WTC11 (cell line): Measurements from ENCODE around the gene OCA2. TPM values are rescaled to one million over a fixed set of nuclear protein-coding genes. Genes with fewer than 3 reads are reported as not detected.

Source experiments
- ATAC-seq: fragments of 200-7000 bp; cut with Tn5 transposase; 2 replicates; pipeline ENCODE4 v1.10.0; 2021; ENCODE audit warnings: mild to moderate bottlenecking, moderate library complexity
- CTCF ChIA-PET: fragments of 300-600 bp; sonication (Branson Sonifier 250); formaldehyde crosslinking; loops from one replicate; lab custom pipeline; 2021; ENCODE audit warnings: antibody characterized with exemption; lab: Charles Lee
- POLR2A ChIA-PET: fragments of 350-600 bp; sonication (Branson Sonifier 250); formaldehyde crosslinking; loops from one replicate; lab custom pipeline; 2021; ENCODE audit warnings: antibody characterized with exemption; lab: Charles Lee
- DNase-seq: peaks from one replicate; pipeline ENCODE4 v3.0.0; 2021; ENCODE audit warnings: low spot score
- H3K27ac Mint-ChIP-seq: 2 replicates; pipeline ENCODE4 v1.8.0; 2021; ENCODE audit warnings: mixed read lengths
- H3K27me3 Mint-ChIP-seq: 2 replicates; pipeline ENCODE4 v1.8.0; 2021; ENCODE audit warnings: low read depth, mild to moderate bottlenecking, moderate library complexity, mixed read lengths
- H3K36me3 Mint-ChIP-seq: 2 replicates; pipeline ENCODE4 v1.8.0; 2021; ENCODE audit warnings: mixed read lengths
- H3K4me1 Mint-ChIP-seq: 2 replicates; pipeline ENCODE4 v1.8.0; 2022; ENCODE audit warnings: mixed read lengths
- H3K4me3 Mint-ChIP-seq: 2 replicates; pipeline ENCODE4 v1.8.0; 2021; ENCODE audit warnings: mild to moderate bottlenecking, moderate library complexity, mixed read lengths
- H3K9me3 Mint-ChIP-seq: 2 replicates; pipeline ENCODE4 v1.8.0; 2021; ENCODE audit warnings: mixed read lengths
- ARID4B ChIP-seq: sonication (generic); formaldehyde crosslinking; IDR thresholded peaks from 2 replicates; pipeline ENCODE4 v1.8.0; 2023; ENCODE audit warnings: missing genetic modification reagents, mild to moderate bottlenecking, borderline replicate concordance
- CREM ChIP-seq: sonication (generic); formaldehyde crosslinking; IDR thresholded peaks from 2 replicates; pipeline ENCODE4 v1.8.1; 2022; ENCODE audit warnings: mild to moderate bottlenecking, missing genetic modification reagents, moderate library complexity
- E2F4 ChIP-seq: sonication (generic); formaldehyde crosslinking; IDR thresholded peaks from 2 replicates; pipeline ENCODE4 v1.8.1; 2022; ENCODE audit warnings: low read depth, mild to moderate bottlenecking, moderate library complexity, missing genetic modification reagents, borderline replicate concordance
- ELF4 ChIP-seq: sonication (generic); formaldehyde crosslinking; IDR thresholded peaks from 2 replicates; pipeline ENCODE4 v1.8.1; 2022; ENCODE audit warnings: low read depth, mild to moderate bottlenecking, moderate library complexity, missing genetic modification reagents
- EMX1 ChIP-seq: fragments of 250-450 bp; sonication (Bioruptor Pico); IDR thresholded peaks from 2 replicates; pipeline ENCODE4 v1.8.0; 2021; ENCODE audit warnings: mild to moderate bottlenecking
- FOXK1 ChIP-seq: sonication (generic); formaldehyde crosslinking; IDR thresholded peaks from 2 replicates; pipeline ENCODE4 v1.8.0; 2022; ENCODE audit warnings: mild to moderate bottlenecking, moderate library complexity, missing genetic modification reagents
- JUN ChIP-seq: sonication (generic); formaldehyde crosslinking; IDR thresholded peaks from 2 replicates; pipeline ENCODE4 v1.8.0; 2023; ENCODE audit warnings: mild to moderate bottlenecking, missing genetic modification reagents
- NFATC4 ChIP-seq: fragments of 250-450 bp; sonication (Bioruptor Pico); IDR thresholded peaks from 2 replicates; pipeline ENCODE4 v1.9.0; 2021; ENCODE audit warnings: mild to moderate bottlenecking
- NFE2L1 ChIP-seq: sonication (generic); formaldehyde crosslinking; IDR thresholded peaks from 2 replicates; pipeline ENCODE4 v1.8.1; 2023; ENCODE audit warnings: missing genetic modification reagents
- NR1H2 ChIP-seq: sonication (generic); formaldehyde crosslinking; IDR thresholded peaks from 2 replicates; pipeline ENCODE4 v1.9.0; 2021; ENCODE audit warnings: mild to moderate bottlenecking, moderate library complexity, missing genetic modification reagents
- NR3C1 ChIP-seq: sonication (generic); formaldehyde crosslinking; conservative IDR thresholded peaks from 2 replicates; pipeline ENCODE4 v1.8.1; 2023; ENCODE audit warnings: low read depth, mild to moderate bottlenecking, missing genetic modification reagents
- SMAD3 ChIP-seq: sonication (generic); formaldehyde crosslinking; IDR thresholded peaks from 2 replicates; pipeline ENCODE4 v1.8.0; 2022; ENCODE audit warnings: missing genetic modification reagents, mild to moderate bottlenecking, borderline replicate concordance
- SP1 ChIP-seq: sonication (generic); formaldehyde crosslinking; conservative IDR thresholded peaks from 2 replicates; pipeline ENCODE4 v1.8.1; 2022; ENCODE audit warnings: missing genetic modification reagents
- TP53 ChIP-seq: sonication (generic); formaldehyde crosslinking; IDR thresholded peaks from 2 replicates; pipeline ENCODE4 v1.8.1; 2023; ENCODE audit warnings: mild to moderate bottlenecking, missing genetic modification reagents
- ZBTB21 ChIP-seq: sonication (generic); formaldehyde crosslinking; IDR thresholded peaks from 2 replicates; pipeline ENCODE4 v1.8.1; 2023; ENCODE audit warnings: mild to moderate bottlenecking, missing genetic modification reagents, borderline replicate concordance
- ZBTB43 ChIP-seq: sonication (generic); formaldehyde crosslinking; IDR thresholded peaks from 2 replicates; pipeline ENCODE4 v1.8.1; 2023; ENCODE audit warnings: mild to moderate bottlenecking, missing genetic modification reagents
- ZNF232 ChIP-seq: sonication (generic); formaldehyde crosslinking; IDR thresholded peaks from 2 replicates; pipeline ENCODE4 v1.8.0; 2022; ENCODE audit warnings: mild to moderate bottlenecking, missing genetic modification reagents
- ZNF263 ChIP-seq: sonication (generic); formaldehyde crosslinking; IDR thresholded peaks from 2 replicates; pipeline ENCODE4 v1.8.1; 2022; ENCODE audit warnings: low read depth, mild to moderate bottlenecking, moderate library complexity, missing genetic modification reagents
- ZNF317 ChIP-seq: sonication (generic); formaldehyde crosslinking; IDR thresholded peaks from 2 replicates; pipeline ENCODE4 v1.8.1; 2023; ENCODE audit warnings: low read depth, mild to moderate bottlenecking, moderate library complexity, missing genetic modification reagents, borderline replicate concordance
- ZNF512 ChIP-seq: sonication (generic); formaldehyde crosslinking; IDR thresholded peaks from 2 replicates; pipeline ENCODE4 v1.8.1; 2022; ENCODE audit warnings: missing genetic modification reagents, borderline replicate concordance
- total RNA-seq: library from RNA; stranded (reverse); gene quantifications from 3 replicates; pipeline ENCODE4 v1.2.3, GENCODE V29; 2021
- TF ChIP-seq, protein P1 (sequence below): sonication (generic); formaldehyde crosslinking; IDR thresholded peaks from 2 replicates; pipeline ENCODE4 v1.8.1; 2023; ENCODE audit warnings: mild to moderate bottlenecking, moderate library complexity, missing genetic modification reagents
- TF ChIP-seq, protein P2 (sequence below): sonication (generic); formaldehyde crosslinking; conservative IDR thresholded peaks from 2 replicates; pipeline ENCODE4 v1.8.1; 2023; ENCODE audit warnings: mild to moderate bottlenecking, low read depth, missing genetic modification reagents, moderate library complexity

The OCA2 gene
- total RNA-seq, 1 experiment from 2014 or later, result 0.39 TPM

- CTCF ChIA-PET, result interaction anchor here (1.1 kb wide), 1 partner anchor 154 kb away, joined by 3 read pairs; no protein-coding TSS in a partner anchor
- H3K4me1 Mint-ChIP-seq, result peaks cover 6% of the 10 kb centered on the region
- TF ChIP-seq SP1 (CRISPR knock-in tag) (no peak), ZNF263 (CRISPR knock-in tag) (no peak), NFE2L1 (CRISPR knock-in tag) (no peak), ELF4 (CRISPR knock-in tag) (no peak), CREM (CRISPR knock-in tag) (no peak)
- TF ChIP-seq, protein P1, sequence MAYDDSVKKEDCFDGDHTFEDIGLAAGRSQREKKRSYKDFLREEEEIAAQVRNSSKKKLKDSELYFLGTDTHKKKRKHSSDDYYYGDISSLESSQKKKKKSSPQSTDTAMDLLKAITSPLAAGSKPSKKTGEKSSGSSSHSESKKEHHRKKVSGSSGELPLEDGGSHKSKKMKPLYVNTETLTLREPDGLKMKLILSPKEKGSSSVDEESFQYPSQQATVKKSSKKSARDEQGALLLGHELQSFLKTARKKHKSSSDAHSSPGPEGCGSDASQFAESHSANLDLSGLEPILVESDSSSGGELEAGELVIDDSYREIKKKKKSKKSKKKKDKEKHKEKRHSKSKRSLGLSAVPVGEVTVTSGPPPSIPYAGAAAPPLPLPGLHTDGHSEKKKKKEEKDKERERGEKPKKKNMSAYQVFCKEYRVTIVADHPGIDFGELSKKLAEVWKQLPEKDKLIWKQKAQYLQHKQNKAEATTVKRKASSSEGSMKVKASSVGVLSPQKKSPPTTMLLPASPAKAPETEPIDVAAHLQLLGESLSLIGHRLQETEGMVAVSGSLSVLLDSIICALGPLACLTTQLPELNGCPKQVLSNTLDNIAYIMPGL (CRISPR knock-in tag), result no peak
- TF ChIP-seq, all 79 proteins: peak for 0
- DNase-seq (no peak), ATAC-seq (peak; percentile 20; the same call in 1 of the 2 replicates)
- H3K36me3 Mint-ChIP-seq, result no peaks in the 10 kb centered on the region
- H3K4me3 Mint-ChIP-seq, result no peak overlapping the region
- H3K9me3 Mint-ChIP-seq, result no peaks in the 10 kb centered on the region
- POLR2A ChIA-PET, result interaction anchor here (0.6 kb wide), 1 partner anchor 188 kb away, joined by 6 read pairs; no protein-coding TSS in a partner anchor
- no peaks in the 10 kb centered on the region for H3K27me3 Mint-ChIP-seq
- no peak overlapping the region for H3K27ac Mint-ChIP-seq
Observed at GRCh38 chr15:27867861-27868260, 231.3 kb downstream of the OCA2 start.

GRCh38 chr15:27866505-27867165 lies 232.5 kb downstream of the OCA2 start:
- Mint-ChIP-seq H3K27ac (no peak overlapping the region), H3K4me3 (no peak overlapping the region), H3K9me3 (peaks cover 5% of the 10 kb centered on the region), H3K27me3 (peaks cover 3% of the 10 kb centered on the region; the same call in 1 of the 2 replicates), H3K4me1 (peaks cover 6% of the 10 kb centered on the region), H3K36me3 (peaks cover 10% of the 10 kb centered on the region)
- CTCF ChIA-PET, result no interaction called here
- ATAC-seq (no peak), DNase-seq (no peak)
- POLR2A ChIA-PET, result no interaction called here
- TF ChIP-seq NR3C1 (no peak), ZBTB21 (CRISPR knock-in tag) (no peak), ZNF232 (CRISPR knock-in tag) (no peak), E2F4 (no peak), TP53 (CRISPR knock-in tag) (no peak), NFATC4 (CRISPR knock-in tag) (no peak), ZBTB43 (CRISPR knock-in tag) (no peak), ZNF512 (no peak), SMAD3 (CRISPR knock-in tag) (no peak), FOXK1 (CRISPR knock-in tag) (no peak), ZNF317 (no peak), EMX1 (CRISPR knock-in tag) (no peak), ARID4B (CRISPR knock-in tag) (no peak), NR1H2 (no peak), JUN (CRISPR knock-in tag) (no peak)
- TF ChIP-seq, protein P2, sequence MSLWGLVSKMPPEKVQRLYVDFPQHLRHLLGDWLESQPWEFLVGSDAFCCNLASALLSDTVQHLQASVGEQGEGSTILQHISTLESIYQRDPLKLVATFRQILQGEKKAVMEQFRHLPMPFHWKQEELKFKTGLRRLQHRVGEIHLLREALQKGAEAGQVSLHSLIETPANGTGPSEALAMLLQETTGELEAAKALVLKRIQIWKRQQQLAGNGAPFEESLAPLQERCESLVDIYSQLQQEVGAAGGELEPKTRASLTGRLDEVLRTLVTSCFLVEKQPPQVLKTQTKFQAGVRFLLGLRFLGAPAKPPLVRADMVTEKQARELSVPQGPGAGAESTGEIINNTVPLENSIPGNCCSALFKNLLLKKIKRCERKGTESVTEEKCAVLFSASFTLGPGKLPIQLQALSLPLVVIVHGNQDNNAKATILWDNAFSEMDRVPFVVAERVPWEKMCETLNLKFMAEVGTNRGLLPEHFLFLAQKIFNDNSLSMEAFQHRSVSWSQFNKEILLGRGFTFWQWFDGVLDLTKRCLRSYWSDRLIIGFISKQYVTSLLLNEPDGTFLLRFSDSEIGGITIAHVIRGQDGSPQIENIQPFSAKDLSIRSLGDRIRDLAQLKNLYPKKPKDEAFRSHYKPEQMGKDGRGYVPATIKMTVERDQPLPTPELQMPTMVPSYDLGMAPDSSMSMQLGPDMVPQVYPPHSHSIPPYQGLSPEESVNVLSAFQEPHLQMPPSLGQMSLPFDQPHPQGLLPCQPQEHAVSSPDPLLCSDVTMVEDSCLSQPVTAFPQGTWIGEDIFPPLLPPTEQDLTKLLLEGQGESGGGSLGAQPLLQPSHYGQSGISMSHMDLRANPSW (CRISPR knock-in tag), result no peak
